GM12878 (cell line): ENCODE results near the gene AKAP12. TPM values are rescaled to one million over a fixed set of nuclear protein-coding genes. Genes with fewer than 3 reads are reported as not detected.

Experiments used
- ATAC-seq: fragments of 200-7000 bp; cut with Tn5 transposase; 3 replicates; pipeline ENCODE4 v1.9.1; 2020; ENCODE audit warnings: mild to moderate bottlenecking, moderate library complexity
- BruUV-seq: library from RNA; stranded (reverse); fragments of 400-500 nt; replicated peaks from 2 replicates; lab custom pipeline; 2021; lab: Mats Ljungman, UMichigan
- CTCF ChIA-PET: fragments of 300-600 bp; sonication (Branson Sonifier 250); formaldehyde crosslinking; extraction: SDS; loops from one replicate; lab custom pipeline; 2021; ENCODE audit warnings: inconsistent platforms; lab: Yijun Ruan, JAX
- POLR2A ChIA-PET: fragments of 350-600 bp; formaldehyde crosslinking; extraction: SDS; loops from one replicate; lab custom pipeline; 2021; ENCODE audit warnings: inconsistent platforms; lab: Charles Lee
- RAD21 ChIA-PET: fragments of 300-600 bp; sonication (Branson Sonifier 250); formaldehyde crosslinking; loops from one replicate; lab custom pipeline; 2023; ENCODE audit warnings: antibody characterized with exemption; ENCODE audit not compliant: unreplicated experiment; lab: Charles Lee
- SMC1A ChIA-PET: fragments of 300-600 bp; sonication (Branson Sonifier 250); formaldehyde crosslinking; loops from one replicate; lab custom pipeline; 2023; ENCODE audit not compliant: unreplicated experiment, uncharacterized antibody; lab: Charles Lee
- DNase-seq: peaks from one replicate; pipeline ENCODE4 v3.0.0-alpha.2; 2011; ENCODE audit warnings: low read depth, low spot score
- FAIRE-seq: peaks from 3 replicates; lab custom pipeline; 2011; peaks lifted over from hg19 to GRCh38; lab: Jason Lieb, UNC
- H2AFZ ChIP-seq: 2 replicates; pipeline ENCODE4 v1.6.0; 2011; ENCODE audit warnings: low read depth, low read length, control low read depth; ENCODE audit not compliant: control insufficient read depth
- H3K27ac ChIP-seq: 2 replicates; pipeline ENCODE4 v1.5.1; 2011; ENCODE audit warnings: control low read depth; ENCODE audit not compliant: control insufficient read depth, insufficient read depth
- H3K27me3 ChIP-seq, 2 experiments: replicated peaks in 1 of 2; 2 replicates each; pipeline versions ENCODE4 v1.6.0 to v1.6.1; 2011; ENCODE audit warnings: low read length in 1 of 2; ENCODE audit not compliant: control insufficient read depth in 2 of 2, insufficient read depth in 2 of 2
- H3K36me3 ChIP-seq, 2 experiments: 2 replicates each; pipeline ENCODE4 v1.5.1; 2011; ENCODE audit warnings: low read length in 1 of 2; ENCODE audit not compliant: control insufficient read depth in 2 of 2, insufficient read depth in 2 of 2
- H3K4me1 ChIP-seq: 2 replicates; pipeline ENCODE4 v1.6.1; 2011; ENCODE audit warnings: mild to moderate bottlenecking, low read length, moderate library complexity, mixed read lengths; ENCODE audit not compliant: control insufficient read depth, insufficient read depth
- H3K4me2 ChIP-seq: 2 replicates; pipeline ENCODE4 v1.6.0; 2011; ENCODE audit warnings: control low read depth; ENCODE audit not compliant: control insufficient read depth, insufficient read depth
- H3K4me3 ChIP-seq: fragments of 200-600 bp; sonication (generic); 2 replicates; pipeline ENCODE4 v1.5.1; 2016
- H3K79me2 ChIP-seq: 2 replicates; pipeline ENCODE4 v1.6.0; 2011; ENCODE audit warnings: low read length; ENCODE audit not compliant: control insufficient read depth, insufficient read depth
- H3K9ac ChIP-seq: 2 replicates; pipeline ENCODE4 v1.8.0; 2011; ENCODE audit warnings: low read length, control low read depth, mixed read lengths; ENCODE audit not compliant: control insufficient read depth, insufficient read depth
- H3K9me3 ChIP-seq: replicated peaks from 3 replicates; pipeline ENCODE4 v1.5.1; 2011; ENCODE audit warnings: mild to moderate bottlenecking, low read length; ENCODE audit not compliant: control insufficient read depth, insufficient read depth
- H4K20me1 ChIP-seq: 2 replicates; pipeline ENCODE4 v1.6.0; 2011; ENCODE audit not compliant: control insufficient read depth, insufficient read depth
- BHLHE40 ChIP-seq, 2 experiments: fragments of 450-650 bp in 1 of 2; IDR thresholded peaks; 2 replicates each; pipeline ENCODE4 v1.6.1; 2011 to 2017; ENCODE audit warnings: low read depth in 2 of 2, borderline replicate concordance in 1 of 2, improper control_type of control experiment in 1 of 2, low read length in 1 of 2, mild to moderate bottlenecking in 1 of 2
- WRNIP1 ChIP-seq: IDR thresholded peaks from 2 replicates; pipeline ENCODE4 v1.6.1; 2011; ENCODE audit warnings: low read depth, low read length, improper control_type of control experiment, borderline replicate concordance
- WGBS: methylation state at CpG from one replicate; pipeline ENCODE4 v1.1.6; 2016; ENCODE audit warnings: low lambda C conversion rate; ENCODE audit not compliant: insufficient replicate concordance, insufficient coverage; ENCODE audit errors: missing lambda C conversion rate; 5-methylcytosine and 5-hydroxymethylcytosine counted together
- in situ Hi-C: fragments of 300-500 bp; cut with MboI; formaldehyde crosslinking; loops from 9 replicates; pipeline ENCODE4 v1.14.3; 2018; ENCODE audit warnings: mixed read lengths
- intact Hi-C: fragments of 100-400 bp; cut with micrococcal nuclease; formaldehyde crosslinking; loops from one replicate; pipeline ENCODE4 v1.14.2; 2022; ENCODE audit not compliant: unreplicated experiment
- polyA plus RNA-seq, 11 experiments: library from polyadenylated mRNA; depleted of rRNA in 4 of 11; unstranded in 6 of 11; stranded (reverse) in 5 of 11; fragments of >200 nt; fragmentation: Nextera tagmentation in 4 of 11; fragmentation: Illumina TruSeq in 1 of 11; extraction: Ambion mirVana in 4 of 11; extraction: Trizol in 1 of 11; gene quantifications; 1 replicate in 1 of 11; 2 replicates in 10 of 11; pipeline versions ENCODE4 v1.2.1 to v1.2.3, GENCODE V29; 2011 to 2016; ENCODE audit warnings: inconsistent platforms in 2 of 11, missing spikeins in 2 of 11, low read depth in 1 of 11
- total RNA-seq, 4 experiments: library from RNA; depleted of rRNA in 3 of 4; stranded (reverse); fragments of >200 nt in 3 of 4; fragmentation: Illumina TruSeq in 1 of 4; extraction: Trizol in 1 of 4; gene quantifications; 2 replicates each; pipeline versions ENCODE4 v1.2.1 to v1.2.3, GENCODE V29; 2013 to 2021
- TF ChIP-seq, protein P1 (sequence below): IDR thresholded peaks from 2 replicates; pipeline ENCODE4 v1.6.1; 2011; ENCODE audit warnings: borderline replicate concordance, low read depth, mild to moderate bottlenecking, moderate library complexity, mixed read lengths, low read length; ENCODE audit not compliant: insufficient read depth; ENCODE audit errors: extremely low read length

AKAP12 gene
- total and polyA plus RNA-seq, 10 of the 15 experiments (the other 5 are each of a cell fraction or from before 2014, with no cell fraction given) = under 0.01 to 0.72 (median 0.06) TPM; not detected in 4

DNA sequence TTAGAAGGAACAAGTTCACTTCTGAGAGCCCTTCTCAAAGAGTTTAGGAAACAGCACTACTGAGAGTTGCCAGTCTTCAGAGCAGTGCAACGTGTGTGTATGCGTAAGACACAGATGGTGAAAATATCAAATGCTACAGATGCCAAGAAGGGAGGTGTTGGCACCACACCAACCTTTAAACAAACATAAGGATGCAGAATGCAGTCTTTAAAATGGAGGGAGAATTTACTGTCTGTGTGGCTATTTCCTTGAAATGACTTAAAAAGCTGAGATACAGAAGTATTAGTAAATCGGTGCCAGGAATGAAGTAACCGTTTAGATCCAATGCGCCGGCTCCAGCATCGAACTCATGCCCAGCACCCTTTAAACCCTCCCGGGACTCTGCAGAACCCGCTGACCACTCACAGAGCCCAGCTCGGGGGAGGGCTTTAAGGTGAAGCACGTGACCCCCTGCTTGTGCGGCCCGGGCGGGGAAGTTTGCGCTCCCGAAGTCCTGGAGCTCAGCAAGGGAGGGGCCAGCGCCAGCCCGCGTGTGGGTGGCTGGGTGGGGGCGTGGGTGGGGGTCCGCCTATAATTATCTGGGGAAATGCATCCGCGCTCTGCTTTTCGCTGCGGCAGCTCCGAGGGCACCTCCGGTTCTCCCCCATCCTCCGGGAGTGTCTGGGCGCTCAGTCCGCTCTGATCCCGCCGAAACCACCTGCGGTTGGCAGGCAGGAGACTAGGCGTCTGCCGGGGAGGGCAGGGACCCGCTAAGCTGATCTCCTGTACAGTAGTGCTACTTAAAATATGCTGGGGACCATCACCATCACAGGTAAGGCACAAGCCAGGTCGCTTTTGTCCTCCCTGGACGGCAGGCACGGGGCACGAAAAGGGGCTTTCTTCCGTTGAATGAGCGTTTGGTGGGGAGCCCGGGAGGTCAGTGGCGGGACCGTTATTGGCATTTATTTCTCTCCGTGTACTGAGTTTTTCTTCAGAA is 85.6 kb downstream of the AKAP12 start:
- no peak for DNase-seq
- BruUV-seq = no TSS peak

More for the DNA sequence above, 85.6 kb downstream of the AKAP12 start:
- ChIA-PET POLR2A (interaction anchor here (0.6 kb wide), 2 partner anchors 385 to 1523 kb away, joined by 3 read pairs; no protein-coding TSS in a partner anchor), RAD21 (interaction anchor here (0.7 to 7.3 kb wide), 11 partner anchors 11 to 508 kb away, joined by 3 to 180 read pairs (median 4); no protein-coding TSS in a partner anchor), SMC1A (interaction anchor here (0.7 to 9.5 kb wide), 16 partner anchors 10 to 509 kb away, joined by 3 to 200 read pairs (median 4); no protein-coding TSS in a partner anchor), CTCF (interaction anchor here (0.6 to 7.7 kb wide), 71 partner anchors 8 to 989 kb away, joined by 3 to 369 read pairs (median 4); no protein-coding TSS in a partner anchor)
- H3K36me3 ChIP-seq = no peaks in the 10 kb centered on the region
- in situ Hi-C loops = loop anchor here (5.0 kb wide), 1 partner anchor 433 kb away; no protein-coding TSS in a partner anchor
- 18% methylated on average over 43 of the region's 46 CpGs for WGBS
- no peak overlapping the region for H3K27ac ChIP-seq
- no peak overlapping the region for H2AFZ ChIP-seq
- no peaks in the 10 kb centered on the region for H3K4me1 ChIP-seq
- ATAC-seq = peak; percentile 58
- no peak overlapping the region for H3K4me3 ChIP-seq
- H3K9ac ChIP-seq = no peak overlapping the region
- intact Hi-C loops = no loop called here
- peaks cover 0 to 7% of the 10 kb centered on the region in 2 experiments; a peak in 2 of 4 replicates for H3K27me3 ChIP-seq
- H3K4me2 ChIP-seq = peak overlapping the region; percentile 60; the same call in 1 of the 2 replicates
- FAIRE-seq = no peak
- H3K9me3 ChIP-seq = no peaks in the 10 kb centered on the region
- no peaks in the 10 kb centered on the region for H4K20me1 ChIP-seq
- no peaks in the 10 kb centered on the region for H3K79me2 ChIP-seq
- no peak for TF ChIP-seq WRNIP1
- TF ChIP-seq BHLHE40 (IDR thresholded peaks at IDR 0.05; ENCODE audit: borderline replicate concordance in 1 of 2, low read depth in 2 of 2, low read length in 1 of 2) = peak in 1 of 2 experiments; percentile 50; a peak in 1 of 4 replicates
- TF ChIP-seq, protein P1, sequence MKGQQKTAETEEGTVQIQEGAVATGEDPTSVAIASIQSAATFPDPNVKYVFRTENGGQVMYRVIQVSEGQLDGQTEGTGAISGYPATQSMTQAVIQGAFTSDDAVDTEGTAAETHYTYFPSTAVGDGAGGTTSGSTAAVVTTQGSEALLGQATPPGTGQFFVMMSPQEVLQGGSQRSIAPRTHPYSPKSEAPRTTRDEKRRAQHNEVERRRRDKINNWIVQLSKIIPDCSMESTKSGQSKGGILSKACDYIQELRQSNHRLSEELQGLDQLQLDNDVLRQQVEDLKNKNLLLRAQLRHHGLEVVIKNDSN = peak; percentile 10
